Right lobe of liver (tissue), 4 donors: ENCODE measurements around the gene FOSB.

Experiments
- POLR2A ChIP-seq: fragments of 450-650 bp; IDR thresholded peaks from one replicate; pipeline ENCODE4 v1.6.1; 2017; ENCODE audit warnings: antibody characterized with exemption, mild to moderate bottlenecking
- TF ChIP-seq, protein P1 (sequence below), 4 donors: fragments of 200-600 bp in 3 of 4; fragments of 450-650 bp in 1 of 4; IDR thresholded peaks; one replicate each; pipeline versions ENCODE4 v1.5.1 to v1.8.0; 2016 to 2022; ENCODE audit warnings: antibody characterized with exemption in 4 of 4, mild to moderate bottlenecking in 2 of 4
- donor health status: DM: no; HTN: no; CAD: no.
- donor health status: DM: no; HTN: no; CAD: no.
- donor health status: DM: no; HTN: yes; CAD: no.

GRCh38 chr19:45475537-45476291 is 7.9 kb downstream of the FOSB start:
- TF ChIP-seq, protein P1, sequence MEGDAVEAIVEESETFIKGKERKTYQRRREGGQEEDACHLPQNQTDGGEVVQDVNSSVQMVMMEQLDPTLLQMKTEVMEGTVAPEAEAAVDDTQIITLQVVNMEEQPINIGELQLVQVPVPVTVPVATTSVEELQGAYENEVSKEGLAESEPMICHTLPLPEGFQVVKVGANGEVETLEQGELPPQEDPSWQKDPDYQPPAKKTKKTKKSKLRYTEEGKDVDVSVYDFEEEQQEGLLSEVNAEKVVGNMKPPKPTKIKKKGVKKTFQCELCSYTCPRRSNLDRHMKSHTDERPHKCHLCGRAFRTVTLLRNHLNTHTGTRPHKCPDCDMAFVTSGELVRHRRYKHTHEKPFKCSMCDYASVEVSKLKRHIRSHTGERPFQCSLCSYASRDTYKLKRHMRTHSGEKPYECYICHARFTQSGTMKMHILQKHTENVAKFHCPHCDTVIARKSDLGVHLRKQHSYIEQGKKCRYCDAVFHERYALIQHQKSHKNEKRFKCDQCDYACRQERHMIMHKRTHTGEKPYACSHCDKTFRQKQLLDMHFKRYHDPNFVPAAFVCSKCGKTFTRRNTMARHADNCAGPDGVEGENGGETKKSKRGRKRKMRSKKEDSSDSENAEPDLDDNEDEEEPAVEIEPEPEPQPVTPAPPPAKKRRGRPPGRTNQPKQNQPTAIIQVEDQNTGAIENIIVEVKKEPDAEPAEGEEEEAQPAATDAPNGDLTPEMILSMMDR (IDR thresholded peaks at IDR 0.05): no peak
- no peak for TF ChIP-seq POLR2A
